HepG2 (cell line): ENCODE data around the gene SPHK1. TPM values are rescaled to one million over a fixed set of nuclear protein-coding genes. Genes with fewer than 3 reads are reported as not detected.

Experiments
- BORCS8-MEF2B ChIP-seq: sonication (generic); formaldehyde crosslinking; IDR thresholded peaks from 2 replicates; pipeline ENCODE4 v1.8.0; 2022; ENCODE audit warnings: mild to moderate bottlenecking, missing genetic modification reagents
- CCAR2 ChIP-seq: fragments of 200-400 bp; formaldehyde crosslinking; optimal IDR thresholded peaks from 2 replicates; pipeline ENCODE3; 2018; ENCODE audit warnings: low read depth, mild to moderate bottlenecking, low read length, moderate library complexity
- HMGXB4 ChIP-seq, 2 experiments: sonication (generic) in 1 of 2; formaldehyde crosslinking in 1 of 2; IDR thresholded peaks; 2 replicates each; pipeline versions ENCODE4 v1.4.0 to v1.6.1; 2018 to 2020; ENCODE audit warnings: missing genetic modification reagents in 2 of 2, borderline replicate concordance in 1 of 2, low read depth in 1 of 2, mild to moderate bottlenecking in 1 of 2, missing biosample characterization in 1 of 2
- KLF12 ChIP-seq: sonication (generic); formaldehyde crosslinking; IDR thresholded peaks from 2 replicates; pipeline ENCODE4 v1.4.0; 2020; ENCODE audit warnings: missing genetic modification reagents, borderline replicate concordance
- MIXL1 ChIP-seq: IDR thresholded peaks from 2 replicates; pipeline ENCODE4 v1.6.1; 2016
- POGZ ChIP-seq: sonication (generic); formaldehyde crosslinking; IDR thresholded peaks from 2 replicates; pipeline ENCODE4 v1.4.0; 2020; ENCODE audit warnings: mild to moderate bottlenecking, missing genetic modification reagents
- POLR2A ChIP-seq, 2 experiments: IDR thresholded peaks; 2 replicates each; pipeline ENCODE4 v1.6.1; 2011; ENCODE audit warnings: low read depth in 2 of 2, low read length in 2 of 2, mild to moderate bottlenecking in 1 of 2, moderate library complexity in 1 of 2; ENCODE audit not compliant: insufficient read depth in 1 of 2
- SALL1 ChIP-seq: sonication (generic); formaldehyde crosslinking; IDR thresholded peaks from 2 replicates; pipeline ENCODE4 v1.8.0; 2022; ENCODE audit warnings: mild to moderate bottlenecking, missing genetic modification reagents
- SNRNP70 ChIP-seq: fragments of 200-400 bp; formaldehyde crosslinking; IDR thresholded peaks from 2 replicates; pipeline ENCODE4 v1.6.1; 2017; ENCODE audit warnings: mild to moderate bottlenecking, low read depth, low read length, moderate library complexity
- TOPORS ChIP-seq: sonication (generic); formaldehyde crosslinking; IDR thresholded peaks from 2 replicates; pipeline ENCODE4 v1.8.0; 2023; ENCODE audit warnings: mild to moderate bottlenecking, missing genetic modification reagents
- ZBTB33 ChIP-seq: sonication (generic); formaldehyde crosslinking; IDR thresholded peaks from 2 replicates; pipeline ENCODE4 v1.4.0; 2020; ENCODE audit warnings: missing genetic modification reagents
- ZNF24 ChIP-seq: fragments of 450-650 bp; IDR thresholded peaks from 2 replicates; pipeline ENCODE4 v1.6.1; 2017; ENCODE audit warnings: antibody characterized with exemption, mild to moderate bottlenecking
- ZNF354B ChIP-seq: sonication (generic); formaldehyde crosslinking; IDR thresholded peaks from 2 replicates; pipeline ENCODE4 v1.8.0; 2022; ENCODE audit warnings: mild to moderate bottlenecking, missing genetic modification reagents
- polyA plus RNA-seq, 8 experiments: library from polyadenylated mRNA; depleted of rRNA in 3 of 8; stranded (reverse) in 7 of 8; unstranded in 1 of 8; fragments of >200 nt; fragmentation: Illumina TruSeq in 4 of 8; extraction: Trizol in 4 of 8; gene quantifications; 2 replicates each; pipeline versions ENCODE4 v1.2.1 to v1.2.3, GENCODE V29; 2011 to 2016; ENCODE audit warnings: low read depth in 4 of 8, missing spikeins in 1 of 8, mixed read lengths in 1 of 8; ENCODE audit not compliant: insufficient read depth in 1 of 8
- total RNA-seq, 5 experiments: library from RNA; depleted of rRNA; stranded (reverse); fragments of >200 nt; fragmentation: Illumina TruSeq; extraction: Trizol; gene quantifications; 2 replicates each; pipeline ENCODE4 v1.2.3, GENCODE V29; 2016; ENCODE audit warnings: low read depth in 1 of 5
- TF ChIP-seq, protein P1 (sequence below): IDR thresholded peaks from 2 replicates; pipeline ENCODE4 v1.4.0; 2020; ENCODE audit warnings: mild to moderate bottlenecking, missing genetic modification reagents
- TF ChIP-seq, protein P2 (sequence below): sonication (generic); formaldehyde crosslinking; IDR thresholded peaks from 2 replicates; pipeline ENCODE4 v1.4.0; 2020; ENCODE audit warnings: missing genetic modification reagents

SPHK1 gene
- total and polyA plus RNA-seq, 2 of the 13 experiments (the other 11 are each of a cell fraction or from before 2014, with no cell fraction given), result 129 to 160 TPM

DNA sequence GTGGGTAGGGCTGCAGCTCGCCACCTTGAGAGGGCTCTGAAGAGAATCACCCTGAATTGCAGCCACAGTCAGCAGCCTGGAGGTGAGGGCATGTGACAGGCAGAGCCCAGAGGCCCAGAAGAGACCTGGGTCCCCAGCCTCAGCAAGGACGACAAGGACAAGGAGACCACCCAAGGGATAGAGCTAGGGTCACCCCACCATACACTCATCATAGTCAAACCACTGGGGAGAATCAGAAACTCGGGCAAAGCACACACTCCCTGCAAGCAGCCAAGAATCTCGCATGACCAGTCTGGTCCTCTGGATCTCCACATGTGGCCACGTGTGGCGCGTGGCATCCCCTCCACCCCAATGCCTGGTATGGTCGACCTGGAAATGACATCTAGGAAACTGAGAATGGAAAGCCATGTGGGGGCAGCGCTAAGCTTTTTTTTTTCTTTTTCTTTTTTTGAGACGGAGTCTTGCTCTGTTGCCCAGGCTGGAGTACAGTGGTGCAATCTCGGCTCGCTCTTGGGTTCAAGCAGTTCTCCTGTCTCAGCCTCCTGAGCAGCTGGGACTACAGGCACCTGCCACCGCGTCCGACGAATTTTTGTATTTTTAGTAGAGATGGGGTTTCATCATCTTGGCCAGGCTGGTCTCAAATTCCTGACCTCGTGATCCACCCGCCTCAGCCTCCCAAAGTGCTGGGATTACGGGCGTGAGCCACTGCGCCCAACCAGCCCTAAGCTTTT is 4.6 kb upstream of the SPHK1 start (continued):
- TF ChIP-seq BORCS8-MEF2B (CRISPR knock-in tag) (peak; percentile 35; the same call in 1 of the 2 replicates), TOPORS (CRISPR knock-in tag) (no peak), MIXL1 (CRISPR knock-in tag) (no peak), SALL1 (CRISPR knock-in tag) (peak; percentile 50), HMGXB4 (CRISPR knock-in tag; IDR thresholded peaks at IDR 0.05; ENCODE audit: borderline replicate concordance in 1 of 2, low read depth in 1 of 2) (0 out of 4 replicates have a peak, but pooled peaks of 1 of the 2 experiments have one; percentile 25), POGZ (CRISPR knock-in tag) (no peak), ZNF24 (no peak), KLF12 (CRISPR knock-in tag) (no peak), ZBTB33 (CRISPR knock-in tag) (peak; percentile 54), CCAR2 (no peak), SNRNP70 (no peak), POLR2A (IDR thresholded peaks at IDR 0.05; ENCODE audit: insufficient read depth in 1 of 2, low read depth in 2 of 2, low read length in 2 of 2) (no peak; a peak in 2 of 4 replicates), ZNF354B (CRISPR knock-in tag) (no peak)
- TF ChIP-seq, protein P1, sequence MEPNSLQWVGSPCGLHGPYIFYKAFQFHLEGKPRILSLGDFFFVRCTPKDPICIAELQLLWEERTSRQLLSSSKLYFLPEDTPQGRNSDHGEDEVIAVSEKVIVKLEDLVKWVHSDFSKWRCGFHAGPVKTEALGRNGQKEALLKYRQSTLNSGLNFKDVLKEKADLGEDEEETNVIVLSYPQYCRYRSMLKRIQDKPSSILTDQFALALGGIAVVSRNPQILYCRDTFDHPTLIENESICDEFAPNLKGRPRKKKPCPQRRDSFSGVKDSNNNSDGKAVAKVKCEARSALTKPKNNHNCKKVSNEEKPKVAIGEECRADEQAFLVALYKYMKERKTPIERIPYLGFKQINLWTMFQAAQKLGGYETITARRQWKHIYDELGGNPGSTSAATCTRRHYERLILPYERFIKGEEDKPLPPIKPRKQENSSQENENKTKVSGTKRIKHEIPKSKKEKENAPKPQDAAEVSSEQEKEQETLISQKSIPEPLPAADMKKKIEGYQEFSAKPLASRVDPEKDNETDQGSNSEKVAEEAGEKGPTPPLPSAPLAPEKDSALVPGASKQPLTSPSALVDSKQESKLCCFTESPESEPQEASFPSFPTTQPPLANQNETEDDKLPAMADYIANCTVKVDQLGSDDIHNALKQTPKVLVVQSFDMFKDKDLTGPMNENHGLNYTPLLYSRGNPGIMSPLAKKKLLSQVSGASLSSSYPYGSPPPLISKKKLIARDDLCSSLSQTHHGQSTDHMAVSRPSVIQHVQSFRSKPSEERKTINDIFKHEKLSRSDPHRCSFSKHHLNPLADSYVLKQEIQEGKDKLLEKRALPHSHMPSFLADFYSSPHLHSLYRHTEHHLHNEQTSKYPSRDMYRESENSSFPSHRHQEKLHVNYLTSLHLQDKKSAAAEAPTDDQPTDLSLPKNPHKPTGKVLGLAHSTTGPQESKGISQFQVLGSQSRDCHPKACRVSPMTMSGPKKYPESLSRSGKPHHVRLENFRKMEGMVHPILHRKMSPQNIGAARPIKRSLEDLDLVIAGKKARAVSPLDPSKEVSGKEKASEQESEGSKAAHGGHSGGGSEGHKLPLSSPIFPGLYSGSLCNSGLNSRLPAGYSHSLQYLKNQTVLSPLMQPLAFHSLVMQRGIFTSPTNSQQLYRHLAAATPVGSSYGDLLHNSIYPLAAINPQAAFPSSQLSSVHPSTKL (CRISPR knock-in tag), result no peak
- TF ChIP-seq, protein P2, sequence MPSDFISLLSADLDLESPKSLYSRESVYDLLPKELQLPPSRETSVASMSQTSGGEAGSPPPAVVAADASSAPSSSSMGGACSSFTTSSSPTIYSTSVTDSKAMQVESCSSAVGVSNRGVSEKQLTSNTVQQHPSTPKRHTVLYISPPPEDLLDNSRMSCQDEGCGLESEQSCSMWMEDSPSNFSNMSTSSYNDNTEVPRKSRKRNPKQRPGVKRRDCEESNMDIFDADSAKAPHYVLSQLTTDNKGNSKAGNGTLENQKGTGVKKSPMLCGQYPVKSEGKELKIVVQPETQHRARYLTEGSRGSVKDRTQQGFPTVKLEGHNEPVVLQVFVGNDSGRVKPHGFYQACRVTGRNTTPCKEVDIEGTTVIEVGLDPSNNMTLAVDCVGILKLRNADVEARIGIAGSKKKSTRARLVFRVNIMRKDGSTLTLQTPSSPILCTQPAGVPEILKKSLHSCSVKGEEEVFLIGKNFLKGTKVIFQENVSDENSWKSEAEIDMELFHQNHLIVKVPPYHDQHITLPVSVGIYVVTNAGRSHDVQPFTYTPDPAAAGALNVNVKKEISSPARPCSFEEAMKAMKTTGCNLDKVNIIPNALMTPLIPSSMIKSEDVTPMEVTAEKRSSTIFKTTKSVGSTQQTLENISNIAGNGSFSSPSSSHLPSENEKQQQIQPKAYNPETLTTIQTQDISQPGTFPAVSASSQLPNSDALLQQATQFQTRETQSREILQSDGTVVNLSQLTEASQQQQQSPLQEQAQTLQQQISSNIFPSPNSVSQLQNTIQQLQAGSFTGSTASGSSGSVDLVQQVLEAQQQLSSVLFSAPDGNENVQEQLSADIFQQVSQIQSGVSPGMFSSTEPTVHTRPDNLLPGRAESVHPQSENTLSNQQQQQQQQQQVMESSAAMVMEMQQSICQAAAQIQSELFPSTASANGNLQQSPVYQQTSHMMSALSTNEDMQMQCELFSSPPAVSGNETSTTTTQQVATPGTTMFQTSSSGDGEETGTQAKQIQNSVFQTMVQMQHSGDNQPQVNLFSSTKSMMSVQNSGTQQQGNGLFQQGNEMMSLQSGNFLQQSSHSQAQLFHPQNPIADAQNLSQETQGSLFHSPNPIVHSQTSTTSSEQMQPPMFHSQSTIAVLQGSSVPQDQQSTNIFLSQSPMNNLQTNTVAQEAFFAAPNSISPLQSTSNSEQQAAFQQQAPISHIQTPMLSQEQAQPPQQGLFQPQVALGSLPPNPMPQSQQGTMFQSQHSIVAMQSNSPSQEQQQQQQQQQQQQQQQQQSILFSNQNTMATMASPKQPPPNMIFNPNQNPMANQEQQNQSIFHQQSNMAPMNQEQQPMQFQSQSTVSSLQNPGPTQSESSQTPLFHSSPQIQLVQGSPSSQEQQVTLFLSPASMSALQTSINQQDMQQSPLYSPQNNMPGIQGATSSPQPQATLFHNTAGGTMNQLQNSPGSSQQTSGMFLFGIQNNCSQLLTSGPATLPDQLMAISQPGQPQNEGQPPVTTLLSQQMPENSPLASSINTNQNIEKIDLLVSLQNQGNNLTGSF, result no peak
